ENCODE measurements around the gene ADH5.

The ADH5 gene

DNA sequence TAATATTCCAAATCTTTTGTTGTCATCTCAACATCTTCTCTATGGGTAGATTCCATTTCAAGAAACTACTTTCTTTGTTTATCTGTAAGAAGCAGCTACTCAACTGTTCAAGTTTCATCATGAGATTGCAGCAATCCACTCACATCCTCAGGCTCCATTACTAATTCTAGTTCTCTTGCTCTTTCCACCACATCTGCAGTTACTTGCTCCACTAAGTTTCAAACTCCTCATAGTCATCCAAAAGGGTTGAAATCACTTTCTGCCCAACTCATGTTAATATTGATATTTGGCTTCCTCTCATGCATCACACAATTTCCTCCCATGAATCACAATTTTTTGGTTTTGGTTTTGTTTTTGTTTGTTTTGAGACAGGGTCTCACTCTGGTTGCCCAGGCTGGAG is 35.7 kb downstream of the ADH5 start:
- no peaks in the 10 kb centered on the region for H3K79me2 ChIP-seq (ENCODE audit: insufficient read depth, low read length)
- H3K9me3 ChIP-seq (ENCODE audit: low read length): no peaks in the 10 kb centered on the region
- H3K9me2 ChIP-seq (ENCODE audit: low read depth, low read length): no peaks in the 10 kb centered on the region
- H3K27ac ChIP-seq (ENCODE audit: low read depth, low read length, poor library complexity, severe bottlenecking): no peak overlapping the region
- TF ChIP-seq, protein P1, sequence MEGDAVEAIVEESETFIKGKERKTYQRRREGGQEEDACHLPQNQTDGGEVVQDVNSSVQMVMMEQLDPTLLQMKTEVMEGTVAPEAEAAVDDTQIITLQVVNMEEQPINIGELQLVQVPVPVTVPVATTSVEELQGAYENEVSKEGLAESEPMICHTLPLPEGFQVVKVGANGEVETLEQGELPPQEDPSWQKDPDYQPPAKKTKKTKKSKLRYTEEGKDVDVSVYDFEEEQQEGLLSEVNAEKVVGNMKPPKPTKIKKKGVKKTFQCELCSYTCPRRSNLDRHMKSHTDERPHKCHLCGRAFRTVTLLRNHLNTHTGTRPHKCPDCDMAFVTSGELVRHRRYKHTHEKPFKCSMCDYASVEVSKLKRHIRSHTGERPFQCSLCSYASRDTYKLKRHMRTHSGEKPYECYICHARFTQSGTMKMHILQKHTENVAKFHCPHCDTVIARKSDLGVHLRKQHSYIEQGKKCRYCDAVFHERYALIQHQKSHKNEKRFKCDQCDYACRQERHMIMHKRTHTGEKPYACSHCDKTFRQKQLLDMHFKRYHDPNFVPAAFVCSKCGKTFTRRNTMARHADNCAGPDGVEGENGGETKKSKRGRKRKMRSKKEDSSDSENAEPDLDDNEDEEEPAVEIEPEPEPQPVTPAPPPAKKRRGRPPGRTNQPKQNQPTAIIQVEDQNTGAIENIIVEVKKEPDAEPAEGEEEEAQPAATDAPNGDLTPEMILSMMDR (IDR thresholded peaks at IDR 0.05; ENCODE audit: low read length): no peak
- H3F3A ChIP-seq (ENCODE audit: insufficient read depth, low read length): no peaks in the 10 kb centered on the region
- no peak overlapping the region for H3K9ac ChIP-seq (ENCODE audit: low read length)
- no peak overlapping the region for H2AFZ ChIP-seq (ENCODE audit: low read length)
- H3K4me1 ChIP-seq (ENCODE audit: insufficient read depth, low read length, severe bottlenecking): no peaks in the 10 kb centered on the region
- no peak overlapping the region for H3K4me3 ChIP-seq (ENCODE audit: low read depth, low read length, poor library complexity, severe bottlenecking)
- no peaks in the 10 kb centered on the region for H4K20me1 ChIP-seq (ENCODE audit: insufficient read depth, low read length)
- H3K27me3 ChIP-seq (ENCODE audit: insufficient read depth, low read length): no peaks in the 10 kb centered on the region
- H3K36me3 ChIP-seq (ENCODE audit: insufficient read depth, low read length): peaks cover 70% of the 10 kb centered on the region
- no peak overlapping the region for H3K4me2 ChIP-seq (ENCODE audit: low read length)

DNA sequence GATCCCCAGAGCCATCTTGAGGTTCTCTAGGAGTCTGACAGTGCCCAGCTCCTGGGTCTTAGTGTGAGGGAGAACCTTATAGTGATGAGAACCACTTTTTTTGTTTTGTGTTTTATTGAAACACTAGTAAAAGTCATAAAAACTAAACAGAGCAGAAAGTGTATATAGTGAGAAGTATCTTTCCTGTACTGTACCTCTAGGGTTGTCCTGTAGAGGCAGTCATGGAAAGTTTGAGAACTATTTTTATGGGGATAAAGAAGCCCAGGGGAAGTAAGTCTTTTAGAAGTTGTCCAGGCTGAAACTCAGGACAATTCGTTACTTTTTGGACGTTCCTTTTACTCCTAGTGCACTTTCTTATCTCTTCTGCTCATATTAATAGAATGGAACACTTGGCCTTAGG is 40.9 kb downstream of the ADH5 start:
- Histone ChIP-seq H3K79me2 (ENCODE audit: insufficient read depth, low read length) (no peaks in the 10 kb centered on the region), H3K4me3 (ENCODE audit: low read depth, low read length, poor library complexity, severe bottlenecking) (no peak overlapping the region), H3K9ac (ENCODE audit: low read length) (no peak overlapping the region), H3K4me1 (ENCODE audit: insufficient read depth, low read length, severe bottlenecking) (no peaks in the 10 kb centered on the region), H3K4me2 (ENCODE audit: low read length) (no peak overlapping the region), H3K36me3 (ENCODE audit: insufficient read depth, low read length) (peaks cover 74% of the 10 kb centered on the region), H2AFZ (ENCODE audit: low read length) (no peak overlapping the region), H3K27ac (ENCODE audit: low read depth, low read length, poor library complexity, severe bottlenecking) (no peak overlapping the region), H3K9me2 (ENCODE audit: low read depth, low read length) (no peaks in the 10 kb centered on the region), H4K20me1 (ENCODE audit: insufficient read depth, low read length) (no peaks in the 10 kb centered on the region), H3F3A (ENCODE audit: insufficient read depth, low read length) (no peaks in the 10 kb centered on the region), H3K9me3 (ENCODE audit: low read length) (no peaks in the 10 kb centered on the region), H3K27me3 (ENCODE audit: insufficient read depth, low read length) (no peaks in the 10 kb centered on the region)
- TF ChIP-seq, protein P1 (IDR thresholded peaks at IDR 0.05; ENCODE audit: low read length): no peak
- no peak for TF ChIP-seq EZH2 (IDR thresholded peaks at IDR 0.05; ENCODE audit: borderline replicate concordance, low read length)

DNA sequence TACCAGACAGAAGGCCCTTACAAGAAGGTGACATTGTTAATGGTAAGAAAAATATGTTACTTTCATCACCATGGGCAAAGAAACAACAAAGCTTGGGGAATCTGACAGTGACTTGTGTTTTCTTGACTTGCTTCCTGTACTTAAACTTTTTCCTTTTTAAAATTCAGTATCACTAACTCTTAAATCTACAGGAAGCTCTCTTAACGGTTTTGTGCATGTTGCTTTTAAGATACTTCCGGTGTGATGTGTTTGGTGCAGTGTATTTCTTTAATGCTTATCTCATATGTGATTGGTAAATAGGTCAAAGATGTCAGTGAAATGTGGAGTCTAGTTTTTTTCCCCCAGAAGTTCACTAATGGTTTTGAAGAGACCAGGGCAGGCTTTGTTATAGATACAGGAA is 45.2 kb downstream of the ADH5 start:
- no peak overlapping the region for H3K9ac ChIP-seq (ENCODE audit: low read length)
- H3K27me3 ChIP-seq (ENCODE audit: insufficient read depth, low read length): no peaks in the 10 kb centered on the region
- no peaks in the 10 kb centered on the region for H3K9me3 ChIP-seq (ENCODE audit: low read length)
- peaks cover 54% of the 10 kb centered on the region for H3K36me3 ChIP-seq (ENCODE audit: insufficient read depth, low read length)
- H3K4me3 ChIP-seq (ENCODE audit: low read depth, low read length, poor library complexity, severe bottlenecking): no peak overlapping the region
- no peak overlapping the region for H3K4me2 ChIP-seq (ENCODE audit: low read length)
- no peaks in the 10 kb centered on the region for H3K79me2 ChIP-seq (ENCODE audit: insufficient read depth, low read length)
- H3K4me1 ChIP-seq (ENCODE audit: insufficient read depth, low read length, severe bottlenecking): no peaks in the 10 kb centered on the region
- no peaks in the 10 kb centered on the region for H3K9me2 ChIP-seq (ENCODE audit: low read depth, low read length)
- no peaks in the 10 kb centered on the region for H3F3A ChIP-seq (ENCODE audit: insufficient read depth, low read length)
- no peak overlapping the region for H3K27ac ChIP-seq (ENCODE audit: low read depth, low read length, poor library complexity, severe bottlenecking)
- no peaks in the 10 kb centered on the region for H4K20me1 ChIP-seq (ENCODE audit: insufficient read depth, low read length)
- H2AFZ ChIP-seq (ENCODE audit: low read length): no peak overlapping the region
- TF ChIP-seq, protein P1 (IDR thresholded peaks at IDR 0.05; ENCODE audit: low read length): no peak
- TF ChIP-seq EZH2 (IDR thresholded peaks at IDR 0.05; ENCODE audit: borderline replicate concordance, low read length): no peak

Data from OCI-LY1 (cell line).